Psoas muscle (tissue), 8 donors: ENCODE results near the gene ZSCAN30. TPM values are rescaled to one million over a fixed set of nuclear protein-coding genes. Genes with fewer than 3 reads are reported as not detected.

Source experiments
- ATAC-seq, 4 donors: fragments of 200-7000 bp; cut with Tn5 transposase; one replicate each; pipeline ENCODE4 v1.9.1; 2020; ENCODE audit warnings: moderate library complexity in 3 of 4, mild to moderate bottlenecking in 2 of 4
- DNase-seq, 2 donors: peaks; one replicate each; pipeline ENCODE4 v3.0.0-alpha.2; 2020
- H3K27ac ChIP-seq: fragments of 200-600 bp; one replicate; pipeline ENCODE4 v1.8.0; 2022
- H3K27me3 ChIP-seq, 3 donors: fragments of 200-600 bp in 1 of 3; one replicate each; pipeline versions ENCODE4 v1.6.1 to v1.8.0; 2013 to 2022; ENCODE audit warnings: low read length in 2 of 3, mild to moderate bottlenecking in 2 of 3, moderate library complexity in 1 of 3; ENCODE audit not compliant: insufficient read depth in 3 of 3
- H3K36me3 ChIP-seq, 2 donors: fragments of 200-600 bp in 1 of 2; one replicate each; pipeline versions ENCODE4 v1.6.1 to v1.8.0; 2013 to 2022; ENCODE audit warnings: low read depth in 1 of 2, mild to moderate bottlenecking in 1 of 2, moderate library complexity in 1 of 2; ENCODE audit not compliant: insufficient read depth in 1 of 2
- H3K4me1 ChIP-seq: fragments of 200-600 bp; one replicate; pipeline ENCODE4 v1.8.0; 2022
- H3K4me3 ChIP-seq: fragments of 200-600 bp; one replicate; pipeline ENCODE4 v1.8.0; 2022; ENCODE audit warnings: mild to moderate bottlenecking
- H3K9me3 ChIP-seq: fragments of 200-600 bp; one replicate; pipeline ENCODE4 v1.8.0; 2022
- CTCF ChIP-seq: fragments of 200-600 bp; IDR thresholded peaks from one replicate; pipeline ENCODE4 v1.8.0; 2022; ENCODE audit warnings: antibody characterized with exemption
- WGBS, 3 donors: extraction: QIAGEN DNeasy Blood & Tissue Kit; methylation state at CpG; one replicate each; pipeline versions ENCODE4 v1.1.6 to v1.1.7; 2013; 5-methylcytosine and 5-hydroxymethylcytosine counted together
- intact Hi-C, 2 donors: fragments of 100-400 bp; cut with DNase I; formaldehyde crosslinking; loops; one replicate each; pipeline versions ENCODE4 v1.11.0 to v1.14.2; 2022
- polyA plus RNA-seq, 3 donors: library from polyadenylated mRNA; stranded (reverse); fragments of 200-250 nt; gene quantifications; one replicate each; pipeline ENCODE4 v1.2.3, GENCODE V29; 2013
- total RNA-seq, 4 donors: library from RNA; stranded (reverse); fragmentation: NEBNext Ultra II Directional in 2 of 4; extraction: Animal tissue kit (Norgen Biotek cat#: 25700) in 2 of 4; gene quantifications; one replicate each; pipeline versions ENCODE4 v1.2.1 to v1.2.4, GENCODE V29; 2021 to 2023
- donor health status: healthy with polysubstance abuse.
- donor health status: DM: no; HTN: no; CAD: no; lungs with moderate emphysema.
- donor health status: Bipolar disorder and iron deficiency.
- donor health status: healthy.
- donor health status: DM: yes; HTN: yes; CAD: no.
- donor health status: DM: no; HTN: no; CAD: no.
- donor health status: DM: no; HTN: no; CAD: no.
- donor health status: DM: yes; HTN: yes; CAD: no.

Gene ZSCAN30
- total and polyA plus RNA-seq, 7 donors, result 3.0 to 12.2 (median 8.8) TPM

- Histone ChIP-seq H3K36me3 (no peaks in the 10 kb centered on the region), H3K9me3 (no peaks in the 10 kb centered on the region), H3K27me3 (no peaks in the 10 kb centered on the region), H3K27ac (no peak overlapping the region), H3K4me1 (no peaks in the 10 kb centered on the region), H3K4me3 (no peak overlapping the region)
- ATAC-seq, result no peak
- intact Hi-C loops, result no loop called here
- no peak for DNase-seq
- TF ChIP-seq CTCF, result no peak
- 92 to 97% (median 92%) methylated on average over 2 of the region's 2 CpGs for WGBS, 3 donors
Measured at GRCh38 chr18:35205199-35205712, 84.8 kb downstream of the ZSCAN30 start.

GRCh38 chr18:35203067-35203466, 87.0 kb downstream of the ZSCAN30 start:
- Histone ChIP-seq H3K27me3 (no peaks in the 10 kb centered on the region), H3K27ac (no peak overlapping the region), H3K36me3 (no peaks in the 10 kb centered on the region), H3K4me3 (no peak overlapping the region), H3K4me1 (no peaks in the 10 kb centered on the region), H3K9me3 (no peaks in the 10 kb centered on the region)
- no peak for ATAC-seq
- no peak for TF ChIP-seq CTCF
- DNase-seq, result no peak
- intact Hi-C loops, result no loop called here
- WGBS, 3 donors, result 25 to 31% (median 26%) methylated on average over 3 of the region's 3 CpGs

GRCh38 chr18:35201256-35201931, 88.6 kb downstream of the ZSCAN30 start:
- DNase-seq (no peak), ATAC-seq (no peak)
- Histone ChIP-seq H3K9me3 (no peaks in the 10 kb centered on the region), H3K36me3 (no peaks in the 10 kb centered on the region), H3K27me3 (no peaks in the 10 kb centered on the region), H3K4me1 (no peaks in the 10 kb centered on the region), H3K27ac (no peak overlapping the region), H3K4me3 (no peak overlapping the region)
- intact Hi-C loops, result no loop called here
- 54 to 56% (median 55%) methylated on average over 5 of the region's 5 CpGs for WGBS, 3 donors
- no peak for TF ChIP-seq CTCF

Other genes with a start within 250 kb of the ZSCAN30 start
- 10 to 100 TPM; 48.0 to 83.4 (median 72.5) TPM for gene MAPRE2, start 248.8 kb downstream of the ZSCAN30 start, total RNA-seq
- 10 to 100 TPM in 2 of 3 donors, 1 to 10 TPM in 1; 3.3 to 57.3 (median 13.7) TPM for gene MAPRE2, start 248.8 kb downstream of the ZSCAN30 start, polyA plus RNA-seq
- gene ZNF397, start 49.2 kb downstream of the ZSCAN30 start, total RNA-seq, result 10 to 100 TPM; 13.7 to 25.0 (median 18.7) TPM
- 10 to 100 TPM; 10.5 to 34.5 (median 15.2) TPM for gene ZNF397, start 49.2 kb downstream of the ZSCAN30 start, polyA plus RNA-seq
- gene ZNF24, start 54.2 kb upstream of the ZSCAN30 start, total RNA-seq, result 10 to 100 TPM; 40.6 to 63.8 (median 53.9) TPM
- gene ZNF24, start 54.2 kb upstream of the ZSCAN30 start, polyA plus RNA-seq, result 10 to 100 TPM; 16.0 to 32.5 (median 19.1) TPM
- gene ZNF396, start 87.1 kb upstream of the ZSCAN30 start, total RNA-seq, result under 1 TPM; 0.30 to 0.79 (median 0.74) TPM
- under 1 TPM; 0.38 to 0.73 (median 0.52) TPM for gene ZNF396, start 87.1 kb upstream of the ZSCAN30 start, polyA plus RNA-seq
- 10 to 100 TPM; 14.4 to 21.1 (median 18.3) TPM for gene INO80C, start 207.7 kb upstream of the ZSCAN30 start, total RNA-seq
- 10 to 100 TPM; 22.5 to 26.7 (median 22.6) TPM for gene INO80C, start 207.7 kb upstream of the ZSCAN30 start, polyA plus RNA-seq